Amygdala (tissue), 56 donors: ENCODE results near the gene PTPN20.
A peak's percentile ranks its signal among the peaks of the same experiment; 100 is the strongest.
"Not testable (repeated sequence)": the region's sequence is repeated elsewhere in the genome, so short reads cannot be mapped to it uniquely, and the experiment has no call there.

Experiments used
- DNase-seq, 56 donors: peaks; one replicate each; lab custom pipeline; 2025; lab: John Stamatoyannopoulos, UW

The PTPN20 gene

DNA sequence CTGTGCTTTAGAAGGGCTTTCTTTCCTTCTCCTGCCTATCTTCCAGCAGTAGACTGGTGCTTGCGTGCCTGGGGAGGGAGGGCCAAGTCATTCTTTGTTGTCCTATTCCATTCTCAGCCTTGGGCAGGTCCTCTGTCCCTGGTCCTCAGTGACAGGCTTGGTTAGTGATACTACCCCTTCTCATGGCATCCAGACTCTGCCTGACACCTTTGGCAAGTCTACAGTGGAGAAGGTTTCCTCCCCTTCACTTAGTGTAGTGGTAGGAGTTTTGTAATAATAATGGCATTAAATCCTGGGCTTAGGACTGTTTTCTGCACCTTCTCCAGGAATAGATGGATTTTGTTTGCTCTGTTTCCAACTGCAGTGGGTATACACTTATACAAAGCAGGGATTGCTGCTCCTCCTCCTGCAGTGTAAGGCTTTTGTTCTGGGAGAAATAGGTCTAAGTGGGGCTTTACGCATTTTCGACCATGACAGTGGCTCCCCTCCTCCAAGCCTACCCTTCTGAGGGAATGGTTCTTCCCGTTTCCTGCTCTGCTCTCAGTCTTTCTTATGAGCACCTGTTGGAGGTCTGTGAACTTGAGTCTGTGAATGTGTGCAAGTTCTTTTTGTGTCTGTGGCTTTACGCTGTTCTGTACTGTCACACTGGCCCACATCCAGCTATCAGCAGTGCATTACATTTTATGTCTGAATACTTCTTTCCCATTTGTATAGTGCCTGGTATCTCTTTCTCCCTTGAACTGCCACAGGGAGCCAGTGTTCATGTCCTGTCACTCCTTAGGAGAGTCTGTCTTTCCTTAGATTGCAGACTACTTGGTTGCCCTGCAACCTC is 37.7 kb downstream of the PTPN20 start:
- not testable (repeated sequence) for DNase-seq

- DNase-seq: not testable (repeated sequence)
These were observed 41.3 kb downstream of the PTPN20 start for GRCh38 chr10:46952540-46952939.

GRCh38 chr10:46960742-46961141 is 49.5 kb downstream of the PTPN20 start:
- DNase-seq: not testable (repeated sequence)

DNA sequence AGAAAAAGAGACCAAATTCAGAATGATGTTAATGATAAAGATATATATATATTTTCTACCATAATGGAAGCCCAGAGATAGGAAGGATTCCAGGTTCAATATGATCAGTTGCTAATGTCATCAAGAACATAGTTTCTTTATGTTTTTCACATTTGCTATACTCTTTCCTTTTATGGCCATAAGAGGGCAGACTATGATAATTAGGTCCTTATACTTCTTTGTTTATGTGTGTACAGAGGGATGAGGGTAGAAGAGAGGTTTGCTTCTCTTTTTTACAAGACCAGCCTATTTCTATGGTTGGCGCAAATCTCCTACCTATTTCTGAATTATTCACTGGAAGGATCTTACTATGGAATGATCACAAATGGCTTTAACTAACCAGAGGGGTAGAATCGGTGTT is 52.1 kb downstream of the PTPN20 start:
- DNase-seq: not testable (repeated sequence)

- not testable (repeated sequence) for DNase-seq
These were observed 55.8 kb downstream of the PTPN20 start for GRCh38 chr10:46967013-46967412.

GRCh38 chr10:46980223-46980622 is 69.0 kb downstream of the PTPN20 start:
- DNase-seq: not testable (repeated sequence)

DNA sequence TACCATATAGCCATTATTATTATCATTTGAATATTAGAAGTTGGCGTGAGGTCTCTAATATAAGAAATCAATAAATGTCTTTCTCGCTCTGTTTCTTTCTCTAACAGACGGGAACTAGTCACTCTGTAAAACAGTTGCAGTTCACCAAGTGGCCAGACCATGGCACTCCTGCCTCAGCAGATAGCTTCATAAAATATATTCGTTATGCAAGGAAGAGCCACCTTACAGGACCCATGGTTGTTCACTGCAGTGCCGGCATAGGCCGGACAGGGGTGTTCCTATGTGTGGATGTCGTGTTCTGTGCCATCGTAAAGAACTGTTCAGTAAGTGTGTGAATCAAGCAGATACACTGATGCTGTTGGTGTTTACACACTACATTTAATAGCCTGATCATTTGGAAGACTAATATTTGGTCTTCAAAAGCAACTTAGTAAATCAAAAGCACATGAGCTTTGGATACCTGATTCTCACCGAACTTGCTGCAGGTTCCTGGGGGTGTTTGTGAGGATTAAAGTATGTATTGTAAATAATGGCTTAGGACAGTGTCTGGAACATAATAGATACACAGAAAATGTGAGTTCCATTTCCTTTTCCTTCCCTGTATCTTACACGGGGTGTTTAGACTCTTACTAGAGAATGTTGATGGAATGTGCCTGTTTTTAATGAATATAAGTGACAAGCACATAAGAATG is 76.2 kb downstream of the PTPN20 start:
- DNase-seq: not testable (repeated sequence)

GRCh38 chr10:46992803-46993561 is 81.8 kb downstream of the PTPN20 start:
- DNase-seq: peak in 41 of 56 donors; percentile 4 to 79 (median 24)

- DNase-seq: no peak
These were observed 84.0 kb downstream of the PTPN20 start for GRCh38 chr10:46995234-46995633.

DNA sequence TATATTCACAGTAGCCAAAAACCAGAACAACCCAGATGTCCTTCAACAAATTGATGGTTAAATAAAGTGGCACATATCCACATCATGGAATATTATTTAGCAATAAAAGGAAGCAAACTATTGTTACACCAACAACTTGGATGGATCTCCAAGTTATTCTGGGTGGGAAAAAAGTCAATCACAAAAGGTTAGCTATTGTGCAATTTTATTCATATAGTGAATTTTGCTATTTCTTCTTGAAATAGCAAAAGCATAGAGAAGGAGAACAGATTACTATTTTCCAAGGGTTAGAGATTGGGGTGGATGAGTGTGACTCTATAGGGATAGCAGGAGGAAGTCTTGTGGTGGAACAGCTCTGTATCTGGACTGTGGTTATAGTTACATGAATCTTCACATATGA is 87.0 kb downstream of the PTPN20 start:
- no peak for DNase-seq

- no peak for DNase-seq
These were observed 87.4 kb downstream of the PTPN20 start for GRCh38 chr10:46998595-46998994.

DNA sequence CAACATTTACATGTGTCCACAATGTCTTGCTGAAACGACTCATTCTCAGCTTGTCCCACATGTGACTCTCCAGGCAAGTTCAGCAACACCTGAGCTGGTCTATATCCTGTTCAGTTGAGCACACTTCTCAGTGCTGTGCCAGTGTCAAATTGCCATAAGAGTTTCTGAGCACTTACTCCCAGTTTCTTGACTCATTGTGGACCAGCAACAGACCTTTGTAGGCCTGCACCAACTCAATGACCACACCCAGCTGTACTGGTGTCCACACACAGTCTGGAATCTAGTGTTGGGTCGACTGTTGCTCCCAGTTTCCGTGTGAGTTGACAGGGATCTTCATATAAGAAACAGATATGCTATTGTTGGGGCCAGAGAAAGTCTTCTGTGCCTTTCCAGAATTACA is 88.0 kb downstream of the PTPN20 start:
- no peak for DNase-seq

GRCh38 chr10:47008769-47009168 is 97.5 kb downstream of the PTPN20 start:
- DNase-seq: no peak

DNA sequence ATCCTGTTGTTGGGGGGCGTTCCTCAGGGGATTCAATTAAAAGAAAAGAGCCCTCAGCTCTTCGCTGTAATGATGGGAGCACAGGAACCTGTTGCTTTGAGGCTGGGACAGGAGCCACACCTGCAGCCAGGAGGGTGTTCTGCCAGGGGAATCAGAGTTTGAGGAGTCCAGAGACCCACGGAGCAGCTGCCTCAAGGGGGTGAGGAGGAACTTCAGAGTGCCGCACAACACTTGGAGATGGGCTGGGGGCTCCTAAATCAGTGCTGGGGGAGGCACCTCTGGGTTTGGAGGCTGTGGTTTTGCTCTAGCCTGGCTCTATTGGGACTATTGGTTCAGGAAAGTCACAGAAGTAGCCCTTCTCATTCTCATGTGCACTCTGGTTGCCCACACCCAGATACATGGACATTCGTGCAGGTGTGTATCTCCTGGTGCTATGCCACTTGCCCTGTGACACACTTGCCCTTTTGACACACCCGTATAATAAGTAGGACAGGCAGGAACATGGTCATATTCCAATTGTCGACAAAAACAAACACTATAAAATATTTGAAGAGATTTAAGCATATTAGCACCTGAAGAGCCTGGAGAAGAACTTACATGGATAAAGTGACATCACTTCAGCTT is 98.1 kb downstream of the PTPN20 start:
- no peak for DNase-seq

GRCh38 chr10:47010036-47010435 is 98.8 kb downstream of the PTPN20 start:
- no peak for DNase-seq

GRCh38 chr10:47012214-47012613 is 101.0 kb downstream of the PTPN20 start:
- no peak for DNase-seq

GRCh38 chr10:47013507-47014154 is 102.4 kb downstream of the PTPN20 start:
- DNase-seq: no peak

GRCh38 chr10:47015404-47015803 is 104.2 kb downstream of the PTPN20 start:
- no peak for DNase-seq

- DNase-seq: no peak
These were observed 105.3 kb downstream of the PTPN20 start for GRCh38 chr10:47016564-47016963.
